ENCODE measurements around the gene ZBTB20.

DNA sequence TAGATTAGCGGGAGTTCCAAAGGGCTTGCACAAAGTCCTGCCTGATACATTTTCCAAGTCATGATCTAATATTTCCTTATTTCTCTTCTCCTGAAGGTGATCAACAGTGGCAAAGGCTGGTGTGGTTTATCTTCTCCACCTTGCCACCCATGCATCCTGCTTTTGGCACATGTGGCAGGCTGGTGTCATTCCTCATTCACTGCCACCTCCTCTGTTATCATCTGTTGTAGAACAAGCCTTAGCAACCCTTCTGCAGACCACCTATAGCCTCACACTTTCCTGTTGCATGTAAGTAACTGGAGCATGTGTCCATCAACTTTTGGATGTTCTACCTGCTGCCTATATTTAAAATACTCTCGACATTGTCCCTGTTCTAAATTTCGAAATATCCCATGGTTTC is 294.1 kb downstream of the ZBTB20 start:
- TF ChIP-seq, protein P1, sequence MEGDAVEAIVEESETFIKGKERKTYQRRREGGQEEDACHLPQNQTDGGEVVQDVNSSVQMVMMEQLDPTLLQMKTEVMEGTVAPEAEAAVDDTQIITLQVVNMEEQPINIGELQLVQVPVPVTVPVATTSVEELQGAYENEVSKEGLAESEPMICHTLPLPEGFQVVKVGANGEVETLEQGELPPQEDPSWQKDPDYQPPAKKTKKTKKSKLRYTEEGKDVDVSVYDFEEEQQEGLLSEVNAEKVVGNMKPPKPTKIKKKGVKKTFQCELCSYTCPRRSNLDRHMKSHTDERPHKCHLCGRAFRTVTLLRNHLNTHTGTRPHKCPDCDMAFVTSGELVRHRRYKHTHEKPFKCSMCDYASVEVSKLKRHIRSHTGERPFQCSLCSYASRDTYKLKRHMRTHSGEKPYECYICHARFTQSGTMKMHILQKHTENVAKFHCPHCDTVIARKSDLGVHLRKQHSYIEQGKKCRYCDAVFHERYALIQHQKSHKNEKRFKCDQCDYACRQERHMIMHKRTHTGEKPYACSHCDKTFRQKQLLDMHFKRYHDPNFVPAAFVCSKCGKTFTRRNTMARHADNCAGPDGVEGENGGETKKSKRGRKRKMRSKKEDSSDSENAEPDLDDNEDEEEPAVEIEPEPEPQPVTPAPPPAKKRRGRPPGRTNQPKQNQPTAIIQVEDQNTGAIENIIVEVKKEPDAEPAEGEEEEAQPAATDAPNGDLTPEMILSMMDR (conservative IDR thresholded peaks at IDR 0.05) = no peak
- no peak for TF ChIP-seq EZH2 (IDR thresholded peaks at IDR 0.05; ENCODE audit: low read depth)

Data from PC-9 (cell line).